ENCODE results near the gene CDK4.

Gene CDK4

DNA sequence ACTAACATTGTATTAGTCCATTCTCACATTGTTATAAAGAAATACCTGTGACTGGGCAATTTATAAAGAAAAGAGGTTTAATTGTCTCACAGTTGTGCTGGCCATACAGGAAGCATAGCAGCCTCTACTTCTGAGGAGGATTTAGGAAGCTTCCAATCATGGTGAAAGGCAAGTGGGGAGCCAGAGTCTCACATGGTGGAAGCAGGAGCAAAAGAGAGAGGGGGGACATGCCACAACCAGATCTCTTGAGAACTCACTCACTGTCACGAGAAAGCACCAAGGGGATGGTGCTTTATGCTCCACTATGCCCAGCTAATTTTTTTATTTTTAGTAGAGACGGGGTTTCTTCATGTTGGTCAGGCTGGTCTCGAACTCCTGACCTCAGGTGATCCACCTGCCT is 44.9 kb downstream of the CDK4 start:
- no peaks in the 10 kb centered on the region for H3K4me1 ChIP-seq
- H3K9me3 ChIP-seq (ENCODE audit: control insufficient read depth, low read length), result no peaks in the 10 kb centered on the region
- no peak overlapping the region for H3K4me2 ChIP-seq (ENCODE audit: low read length)
- H3K36me3 ChIP-seq (ENCODE audit: control insufficient read depth, insufficient read depth, low read length), result no peaks in the 10 kb centered on the region
- H3K9ac ChIP-seq, result no peak overlapping the region
- H3K4me3 ChIP-seq (ENCODE audit: low read depth, low read length), result no peak overlapping the region
- TF ChIP-seq, protein P1, sequence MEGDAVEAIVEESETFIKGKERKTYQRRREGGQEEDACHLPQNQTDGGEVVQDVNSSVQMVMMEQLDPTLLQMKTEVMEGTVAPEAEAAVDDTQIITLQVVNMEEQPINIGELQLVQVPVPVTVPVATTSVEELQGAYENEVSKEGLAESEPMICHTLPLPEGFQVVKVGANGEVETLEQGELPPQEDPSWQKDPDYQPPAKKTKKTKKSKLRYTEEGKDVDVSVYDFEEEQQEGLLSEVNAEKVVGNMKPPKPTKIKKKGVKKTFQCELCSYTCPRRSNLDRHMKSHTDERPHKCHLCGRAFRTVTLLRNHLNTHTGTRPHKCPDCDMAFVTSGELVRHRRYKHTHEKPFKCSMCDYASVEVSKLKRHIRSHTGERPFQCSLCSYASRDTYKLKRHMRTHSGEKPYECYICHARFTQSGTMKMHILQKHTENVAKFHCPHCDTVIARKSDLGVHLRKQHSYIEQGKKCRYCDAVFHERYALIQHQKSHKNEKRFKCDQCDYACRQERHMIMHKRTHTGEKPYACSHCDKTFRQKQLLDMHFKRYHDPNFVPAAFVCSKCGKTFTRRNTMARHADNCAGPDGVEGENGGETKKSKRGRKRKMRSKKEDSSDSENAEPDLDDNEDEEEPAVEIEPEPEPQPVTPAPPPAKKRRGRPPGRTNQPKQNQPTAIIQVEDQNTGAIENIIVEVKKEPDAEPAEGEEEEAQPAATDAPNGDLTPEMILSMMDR (IDR thresholded peaks at IDR 0.05), result no peak
- H3K27ac ChIP-seq, result no peak overlapping the region
- H3K79me2 ChIP-seq, result peaks cover 2% of the 10 kb centered on the region
- H3K27me3 ChIP-seq (ENCODE audit: control insufficient read depth, insufficient read depth, low read length), result no peaks in the 10 kb centered on the region
- no peak overlapping the region for H2AFZ ChIP-seq

DNA sequence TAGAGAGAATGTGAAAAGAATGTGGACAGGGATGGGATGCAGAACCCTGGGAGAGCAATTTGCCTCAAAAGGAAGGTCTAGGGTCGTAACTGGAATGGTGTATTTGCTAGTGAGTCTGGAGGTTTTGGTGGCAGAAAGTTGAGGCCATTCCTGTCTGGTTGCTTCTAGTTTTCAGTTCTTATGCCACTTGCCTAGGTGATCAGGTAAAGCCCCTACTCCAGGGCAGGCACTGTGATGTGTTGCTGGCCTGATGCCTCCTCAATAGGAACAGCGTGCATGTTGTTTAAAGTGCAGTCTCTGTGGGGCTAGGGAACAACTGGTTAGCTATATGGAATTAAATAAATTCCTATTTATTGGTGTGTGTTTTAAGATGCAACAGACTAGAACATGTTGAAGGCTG is 51.8 kb downstream of the CDK4 start:
- Histone ChIP-seq H3K9me3 (ENCODE audit: control insufficient read depth, low read length) (no peaks in the 10 kb centered on the region), H3K27me3 (ENCODE audit: control insufficient read depth, insufficient read depth, low read length) (no peaks in the 10 kb centered on the region), H3K36me3 (ENCODE audit: control insufficient read depth, insufficient read depth, low read length) (no peaks in the 10 kb centered on the region), H3K27ac (no peak overlapping the region), H3K4me1 (no peaks in the 10 kb centered on the region), H3K4me2 (ENCODE audit: low read length) (no peak overlapping the region), H3K79me2 (no peaks in the 10 kb centered on the region), H3K9ac (no peak overlapping the region), H3K4me3 (ENCODE audit: low read depth, low read length) (no peak overlapping the region), H2AFZ (no peak overlapping the region)
- TF ChIP-seq, protein P1 (IDR thresholded peaks at IDR 0.05), result no peak

DNA sequence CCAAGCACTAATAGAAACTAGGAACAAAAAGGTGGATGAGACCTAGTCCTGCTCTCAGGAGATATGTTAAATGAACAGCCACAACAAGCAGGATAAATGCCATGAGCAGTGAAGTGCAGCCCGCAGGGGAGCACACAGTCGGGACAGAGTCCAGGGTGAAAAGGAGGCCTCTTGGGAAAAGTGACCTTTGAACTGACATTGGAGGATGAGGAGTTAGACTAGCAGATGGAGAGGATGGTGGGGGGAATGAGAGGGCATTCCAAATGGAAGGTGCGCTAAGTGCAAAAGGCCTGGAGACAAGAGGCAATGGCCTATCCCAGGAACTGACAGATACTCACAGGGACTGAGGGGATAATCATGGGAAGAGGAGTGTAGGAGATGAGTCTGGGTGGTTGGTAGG is 53.7 kb downstream of the CDK4 start:
- Histone ChIP-seq H3K9me3 (ENCODE audit: control insufficient read depth, low read length) (no peaks in the 10 kb centered on the region), H3K4me2 (ENCODE audit: low read length) (no peak overlapping the region), H3K79me2 (no peaks in the 10 kb centered on the region), H3K27ac (no peak overlapping the region), H3K9ac (no peak overlapping the region), H2AFZ (no peak overlapping the region), H3K27me3 (ENCODE audit: control insufficient read depth, insufficient read depth, low read length) (no peaks in the 10 kb centered on the region), H3K36me3 (ENCODE audit: control insufficient read depth, insufficient read depth, low read length) (no peaks in the 10 kb centered on the region), H3K4me3 (ENCODE audit: low read depth, low read length) (no peak overlapping the region), H3K4me1 (no peaks in the 10 kb centered on the region)
- TF ChIP-seq, protein P1 (IDR thresholded peaks at IDR 0.05), result no peak
